WI38 (cell line): ENCODE measurements around the gene ABTB1.

Experiments
- H3K4me3 ChIP-seq: 2 replicates; pipeline ENCODE4 v1.5.1; 2011; ENCODE audit warnings: low read depth, mild to moderate bottlenecking, control low read depth, low read length
- CTCF ChIP-seq: IDR thresholded peaks from 2 replicates; pipeline ENCODE4 v1.5.1; 2012; ENCODE audit warnings: low read depth, mild to moderate bottlenecking, control low read depth, low read length

The ABTB1 gene

GRCh38 chr3:127640042-127640355 is 32.8 kb upstream of the ABTB1 start:
- no peak overlapping the region for H3K4me3 ChIP-seq
- no peak for TF ChIP-seq CTCF

GRCh38 chr3:127644641-127645370 is 27.9 kb upstream of the ABTB1 start:
- TF ChIP-seq CTCF: no peak

GRCh38 chr3:127645371-127646015 is 27.3 kb upstream of the ABTB1 start:
- no peak for TF ChIP-seq CTCF
- H3K4me3 ChIP-seq: no peak overlapping the region

More at GRCh38 chr3:127644641-127645370, 27.9 kb upstream of the ABTB1 start:
- H3K4me3 ChIP-seq: no peak overlapping the region

GRCh38 chr3:127646501-127647046 is 26.2 kb upstream of the ABTB1 start:
- no peak for TF ChIP-seq CTCF
- no peak overlapping the region for H3K4me3 ChIP-seq

- TF ChIP-seq CTCF: no peak
- no peak overlapping the region for H3K4me3 ChIP-seq
Observed at GRCh38 chr3:127647166-127647844, 25.4 kb upstream of the ABTB1 start.

GRCh38 chr3:127647845-127648204 is 24.9 kb upstream of the ABTB1 start:
- TF ChIP-seq CTCF: no peak
- H3K4me3 ChIP-seq: no peak overlapping the region

- TF ChIP-seq CTCF: no peak
- no peak overlapping the region for H3K4me3 ChIP-seq
Observed at GRCh38 chr3:127650236-127650635, 22.5 kb upstream of the ABTB1 start.
